K562 (cell line): ENCODE results near the gene HACL1. TPM values are rescaled to one million over a fixed set of nuclear protein-coding genes. Genes with fewer than 3 reads are reported as not detected.

Experiments used
- ATAC-seq: fragments of 200-7000 bp; cut with Tn5 transposase; 3 replicates; pipeline ENCODE4 v1.9.1; 2020; ENCODE audit warnings: moderate library complexity
- BruUV-seq: library from RNA; stranded (reverse); fragments of 400-500 nt; replicated peaks from 2 replicates; lab custom pipeline; 2021; lab: Mats Ljungman, UMichigan
- CTCF ChIA-PET: fragments of 300-600 bp; formaldehyde crosslinking; extraction: SDS; loops from one replicate; lab custom pipeline; 2021; ENCODE audit warnings: low intra/inter-chr PET ratio; lab: Yijun Ruan, JAX
- POLR2A ChIA-PET: fragments of 300-600, 350-650 bp; sonication (Branson Sonifier 250); formaldehyde crosslinking; extraction: SDS; loops from one replicate; lab custom pipeline; 2021; ENCODE audit warnings: antibody characterized with exemption, inconsistent platforms; lab: Yijun Ruan, JAX
- DNase-seq, 4 experiments: peaks; one replicate each; pipeline versions ENCODE4 v3.0.0 to v3.0.0-alpha.2; 2011 to 2018; ENCODE audit warnings: low spot score in 3 of 4, mixed read lengths in 3 of 4; ENCODE audit errors: extremely low read depth in 1 of 4
- FAIRE-seq: peaks from 2 replicates; lab custom pipeline; 2011; peaks lifted over from hg19 to GRCh38; lab: Jason Lieb, UNC
- H2AFZ ChIP-seq: 2 replicates; pipeline ENCODE4 v1.6.0; 2011; ENCODE audit warnings: low read depth, low read length, control low read depth, inconsistent platforms
- H3K27ac ChIP-seq: fragments of 200-600 bp; 3 replicates; pipeline ENCODE4 v1.8.0; 2011; ENCODE audit warnings: low read depth, mild to moderate bottlenecking, control low read depth, inconsistent platforms, low read length, moderate library complexity, mixed read lengths; ENCODE audit errors: extremely low read depth
- H3K27me3 ChIP-seq, 2 experiments: fragments of 300-600 bp in 1 of 2; 2 replicates in 1 of 2; 3 replicates in 1 of 2; pipeline versions ENCODE4 v1.6.0 to v1.8.0; 2011; ENCODE audit warnings: inconsistent platforms in 2 of 2, low read length in 2 of 2, mild to moderate bottlenecking in 1 of 2, mixed read lengths in 1 of 2, moderate library complexity in 1 of 2; ENCODE audit not compliant: control insufficient read depth in 2 of 2, insufficient read depth in 2 of 2
- H3K36me3 ChIP-seq: fragments of 300-600 bp; 3 replicates; pipeline ENCODE4 v1.8.0; 2011; ENCODE audit warnings: mild to moderate bottlenecking, low read length, inconsistent platforms; ENCODE audit not compliant: control insufficient read depth, insufficient read depth
- H3K4me1 ChIP-seq, 2 experiments: fragments of 200-600 bp in 1 of 2; replicated peaks in 1 of 2; 2 replicates in 1 of 2; 3 replicates in 1 of 2; pipeline versions ENCODE4 v1.5.1 to v1.8.0; 2011; ENCODE audit warnings: inconsistent platforms in 2 of 2, low read length in 2 of 2, mild to moderate bottlenecking in 1 of 2, mixed read lengths in 1 of 2, moderate library complexity in 1 of 2; ENCODE audit not compliant: control insufficient read depth in 2 of 2, insufficient read depth in 2 of 2
- H3K4me2 ChIP-seq: 2 replicates; pipeline ENCODE4 v1.6.1; 2011; ENCODE audit warnings: low read length, control low read depth, inconsistent platforms, mixed read lengths; ENCODE audit not compliant: insufficient read depth
- H3K4me3 ChIP-seq: fragments of 200-600 bp; sonication (generic), shearing (Covaris generic); 2 replicates; pipeline ENCODE4 v1.5.1; 2016; ENCODE audit warnings: control low read depth, inconsistent platforms
- H3K79me2 ChIP-seq: fragments of 200-600 bp; 3 replicates; pipeline ENCODE4 v1.8.0; 2011; ENCODE audit warnings: low read length, inconsistent platforms; ENCODE audit not compliant: control insufficient read depth, insufficient read depth
- H3K9ac ChIP-seq, 2 experiments: 2 replicates each; pipeline versions ENCODE4 v1.6.0 to v1.6.1; 2011; ENCODE audit warnings: low read depth in 2 of 2, low read length in 2 of 2, control low read depth in 1 of 2, inconsistent platforms in 1 of 2, mild to moderate bottlenecking in 1 of 2, mixed read lengths in 1 of 2; ENCODE audit not compliant: insufficient read depth in 1 of 2
- H3K9me1 ChIP-seq: one replicate; pipeline ENCODE4 v1.6.0; 2011; ENCODE audit warnings: inconsistent platforms, mild to moderate bottlenecking, low read length, moderate library complexity; ENCODE audit not compliant: control insufficient read depth, insufficient read depth
- H3K9me3 ChIP-seq: replicated peaks from 2 replicates; pipeline ENCODE4 v1.5.1; 2011; ENCODE audit warnings: low read depth, low read length, inconsistent platforms; ENCODE audit not compliant: control insufficient read depth, insufficient read depth
- H4K20me1 ChIP-seq: replicated peaks from 2 replicates; pipeline ENCODE4 v1.6.1; 2011; ENCODE audit warnings: low read length, inconsistent platforms, mixed read lengths; ENCODE audit not compliant: control insufficient read depth, insufficient read depth
- IRF2 ChIP-seq: sonication (generic); formaldehyde crosslinking; IDR thresholded peaks from 2 replicates; pipeline ENCODE4 v1.8.1; 2022; ENCODE audit warnings: mild to moderate bottlenecking, missing genetic modification reagents
- U2AF2 ChIP-seq: fragments of 200-400 bp; formaldehyde crosslinking; optimal IDR thresholded peaks from 2 replicates; pipeline ENCODE3; 2017; ENCODE audit warnings: low read depth, mild to moderate bottlenecking, low read length
- ZNF24 ChIP-seq: fragments of 450-650 bp; IDR thresholded peaks from 2 replicates; pipeline ENCODE4 v1.6.1; 2016
- ZNF398 ChIP-seq: fragments of 250-450 bp; sonication (Bioruptor Pico); IDR thresholded peaks from 2 replicates; pipeline ENCODE4 v1.8.0; 2021; ENCODE audit warnings: moderate library complexity, mild to moderate bottlenecking, inconsistent platforms
- WGBS: fragments of 100-300 bp; shearing (Covaris generic); methylation state at CpG from one replicate; pipeline ENCODE4 v1.1.6; 2016; ENCODE audit warnings: low coverage, mixed read lengths; ENCODE audit not compliant: insufficient coverage; ENCODE audit errors: missing lambda C conversion rate; 5-methylcytosine and 5-hydroxymethylcytosine counted together
- in situ Hi-C: fragments of 300-500 bp; cut with MboI; formaldehyde crosslinking; loops from 4 replicates; pipeline ENCODE4 v1.15.0; 2018; ENCODE audit warnings: inconsistent platforms, mixed read lengths
- intact Hi-C: fragments of 100-400 bp; cut with micrococcal nuclease; formaldehyde crosslinking; loops from 2 replicates; pipeline ENCODE4 v1.14.2; 2022
- polyA plus RNA-seq, 8 experiments: library from polyadenylated mRNA; depleted of rRNA in 4 of 8; stranded (reverse) in 5 of 8; unstranded in 3 of 8; fragments of >200 nt; fragmentation: Nextera tagmentation in 2 of 8; fragmentation: Illumina TruSeq in 1 of 8; extraction: Ambion mirVana in 2 of 8; extraction: Trizol in 1 of 8; gene quantifications; 2 replicates each; pipeline versions ENCODE4 v1.2.1 to v1.2.3, GENCODE V29; 2011 to 2014; ENCODE audit warnings: inconsistent platforms in 1 of 8, missing spikeins in 1 of 8
- total RNA-seq, 7 experiments: library from RNA; depleted of rRNA in 6 of 7; stranded (reverse); fragments of >200 nt in 6 of 7; fragmentation: Illumina TruSeq in 2 of 7; extraction: Trizol in 2 of 7; gene quantifications; 2 replicates each; pipeline versions ENCODE4 v1.2.1 to v1.2.3, GENCODE V29; 2011 to 2021; ENCODE audit warnings: low replicate concordance in 1 of 7

The HACL1 gene
- total and polyA plus RNA-seq, 9 of the 15 experiments (the other 6 are each of a cell fraction or from before 2014, with no cell fraction given) = 18.9 to 61.5 (median 30.5) TPM

- TF ChIP-seq ZNF398 = no peak
- no peak for TF ChIP-seq IRF2
- TF ChIP-seq ZNF24 = no peak
Measured at GRCh38 chr3:15645246-15645645, 43.9 kb upstream of the HACL1 start (continued).

- Histone ChIP-seq H3K4me1 (no peaks in the 10 kb centered on the region), H3K4me3 (no peak overlapping the region), H3K4me2 (no peak overlapping the region), H3K79me2 (no peaks in the 10 kb centered on the region), H3K27ac (no peak overlapping the region), H2AFZ (no peak overlapping the region), H3K27me3 (peaks cover 0 to 15% of the 10 kb centered on the region in 2 experiments; a peak in 2 of 5 replicates), H3K36me3 (no peaks in the 10 kb centered on the region), H4K20me1 (no peaks in the 10 kb centered on the region), H3K9me3 (no peaks in the 10 kb centered on the region), H3K9me1 (no peaks in the 10 kb centered on the region), H3K9ac (no peak overlapping the region)
- ATAC-seq (no peak), FAIRE-seq (no peak), DNase-seq (no peak)
- no TSS peak for BruUV-seq
- TF ChIP-seq U2AF2 = no peak
- CTCF ChIA-PET = no interaction called here
- POLR2A ChIA-PET = no interaction called here
- in situ Hi-C loops (loop anchor here (25.0 kb wide), 1 partner anchor 898 kb away; no protein-coding TSS in a partner anchor), intact Hi-C loops (loop anchor here (10.0 kb wide), 3 partner anchors 336 to 906 kb away; partner anchors contain the start of gene CAPN7)
- WGBS = 12% methylated on average over 1 of the region's 1 CpG
Measured at GRCh38 chr3:15638891-15639262, 37.5 kb upstream of the HACL1 start.
